Measurements from ENCODE around the gene ALAD. TPM values are rescaled to one million over a fixed set of nuclear protein-coding genes. Genes with fewer than 3 reads are reported as not detected.

The ALAD gene
- total RNA-seq, 1 experiment from 2014 or later = 7.8 TPM

DNA sequence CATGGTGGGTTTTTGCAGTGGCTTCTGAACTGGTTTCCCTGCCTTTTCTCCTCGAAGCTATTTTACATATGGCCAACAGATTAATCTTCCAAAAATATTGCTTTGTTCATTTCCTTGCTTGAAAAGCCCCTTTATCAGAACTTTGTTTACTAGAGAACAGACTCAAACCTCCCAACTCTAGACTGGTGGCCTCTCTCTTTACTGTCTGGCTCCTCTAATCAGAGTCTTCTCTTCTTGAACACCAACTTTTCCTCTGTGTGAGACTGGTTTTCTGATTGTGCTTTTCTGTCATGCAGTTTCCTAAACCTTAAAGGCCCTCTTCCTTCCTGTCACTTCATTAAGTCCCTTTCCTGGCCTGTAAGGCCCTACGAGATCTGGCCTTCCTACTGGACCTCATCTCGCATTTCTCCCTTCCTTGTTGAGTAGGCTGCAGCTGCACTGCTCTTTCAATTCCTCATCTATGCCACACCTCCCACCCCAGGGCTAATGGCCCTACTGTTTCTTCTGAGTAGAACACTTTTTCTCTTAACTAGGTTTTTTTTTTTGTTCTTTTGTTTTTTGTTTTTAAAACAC is 15.2 kb upstream of the ALAD start:
- ChIA-PET CTCF (interaction anchor here (0.6 to 1.4 kb wide), 4 partner anchors 11 to 666 kb away, joined by 3 to 5 read pairs (median 4); no protein-coding TSS in a partner anchor), POLR2A (interaction anchor here (0.7 kb wide), 1 partner anchor 66 kb away, joined by 4 read pairs; no protein-coding TSS in a partner anchor)
- H3K27ac Mint-ChIP-seq (ENCODE audit: low read depth, unreplicated experiment) = no peak overlapping the region
- H3K4me3 Mint-ChIP-seq (ENCODE audit: unreplicated experiment) = no peak overlapping the region
- intact Hi-C loops (cut with micrococcal nuclease) = no loop called here
- H3K4me1 Mint-ChIP-seq (ENCODE audit: insufficient read depth, unreplicated experiment) = no peaks in the 10 kb centered on the region
- H3K36me3 Mint-ChIP-seq (ENCODE audit: insufficient read depth, unreplicated experiment) = no peaks in the 10 kb centered on the region
- TF ChIP-seq, protein P1, sequence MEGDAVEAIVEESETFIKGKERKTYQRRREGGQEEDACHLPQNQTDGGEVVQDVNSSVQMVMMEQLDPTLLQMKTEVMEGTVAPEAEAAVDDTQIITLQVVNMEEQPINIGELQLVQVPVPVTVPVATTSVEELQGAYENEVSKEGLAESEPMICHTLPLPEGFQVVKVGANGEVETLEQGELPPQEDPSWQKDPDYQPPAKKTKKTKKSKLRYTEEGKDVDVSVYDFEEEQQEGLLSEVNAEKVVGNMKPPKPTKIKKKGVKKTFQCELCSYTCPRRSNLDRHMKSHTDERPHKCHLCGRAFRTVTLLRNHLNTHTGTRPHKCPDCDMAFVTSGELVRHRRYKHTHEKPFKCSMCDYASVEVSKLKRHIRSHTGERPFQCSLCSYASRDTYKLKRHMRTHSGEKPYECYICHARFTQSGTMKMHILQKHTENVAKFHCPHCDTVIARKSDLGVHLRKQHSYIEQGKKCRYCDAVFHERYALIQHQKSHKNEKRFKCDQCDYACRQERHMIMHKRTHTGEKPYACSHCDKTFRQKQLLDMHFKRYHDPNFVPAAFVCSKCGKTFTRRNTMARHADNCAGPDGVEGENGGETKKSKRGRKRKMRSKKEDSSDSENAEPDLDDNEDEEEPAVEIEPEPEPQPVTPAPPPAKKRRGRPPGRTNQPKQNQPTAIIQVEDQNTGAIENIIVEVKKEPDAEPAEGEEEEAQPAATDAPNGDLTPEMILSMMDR (IDR thresholded peaks at IDR 0.05; ENCODE audit: unreplicated experiment) = no peak
- DNase-seq (ENCODE audit: unreplicated experiment) = no peak
- no peaks in the 10 kb centered on the region for H3K9me3 Mint-ChIP-seq (ENCODE audit: unreplicated experiment)
- BruUV-seq (replicated peaks) = no TSS peak
- H3K27me3 Mint-ChIP-seq (ENCODE audit: insufficient read depth, unreplicated experiment) = no peaks in the 10 kb centered on the region

DNA sequence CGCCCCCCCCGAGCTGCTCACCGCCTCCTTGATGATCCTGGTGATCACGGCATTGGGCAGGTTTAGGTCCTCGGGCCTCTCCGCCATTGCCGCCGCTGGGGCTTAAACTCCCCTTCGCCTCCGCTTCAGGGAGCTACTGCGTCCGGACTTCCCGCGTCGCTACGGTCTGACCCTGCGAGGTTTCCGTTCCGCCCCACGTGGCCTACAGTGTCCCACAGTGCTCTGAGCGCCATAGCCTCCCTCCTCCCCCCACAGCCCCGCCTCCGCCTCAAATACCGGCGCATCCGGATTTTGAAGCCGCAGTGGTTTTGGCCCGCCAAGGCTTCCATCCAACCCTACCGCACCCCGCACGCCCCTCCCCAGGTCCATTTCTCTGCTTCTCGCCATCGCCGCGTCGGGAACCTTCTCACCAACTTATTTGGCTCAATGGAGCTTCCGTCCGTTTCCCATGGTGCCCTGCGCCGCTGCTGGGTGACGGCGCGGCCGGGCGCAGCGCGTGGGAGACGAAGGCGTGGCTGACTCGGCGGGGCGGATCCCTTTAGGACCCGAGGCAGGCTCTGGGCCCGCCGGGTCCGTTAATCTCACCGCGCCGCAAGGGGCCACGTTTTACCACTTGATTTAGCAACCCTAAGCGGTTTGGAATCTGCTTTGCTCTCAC is 9.3 kb upstream of the ALAD start, which contains the start of the genes C9orf43 and POLE3:
C9orf43 (plus strand) TSS at position 541 of the 658 bp plus-strand sequence. CDS start 2,747 bp downstream, outside the sequence.
POLE3 (minus strand) TSS at position 469 of the 658 bp plus-strand sequence; CDS start at position 87, 382 bp downstream.
- CTCF ChIA-PET = interaction anchor here (0.5 to 12.6 kb wide), 12 partner anchors 9 to 1640 kb away, joined by 3 to 141 read pairs (median 4); partner anchors contain the start of genes ALAD, CDC26 and PRPF4
- POLR2A ChIA-PET = interaction anchor here (0.6 to 3.6 kb wide), 21 partner anchors 10 to 555 kb away, joined by 3 to 49 read pairs (median 4); partner anchors contain the start of genes ALAD, BSPRY, CDC26 and FKBP15

DNA sequence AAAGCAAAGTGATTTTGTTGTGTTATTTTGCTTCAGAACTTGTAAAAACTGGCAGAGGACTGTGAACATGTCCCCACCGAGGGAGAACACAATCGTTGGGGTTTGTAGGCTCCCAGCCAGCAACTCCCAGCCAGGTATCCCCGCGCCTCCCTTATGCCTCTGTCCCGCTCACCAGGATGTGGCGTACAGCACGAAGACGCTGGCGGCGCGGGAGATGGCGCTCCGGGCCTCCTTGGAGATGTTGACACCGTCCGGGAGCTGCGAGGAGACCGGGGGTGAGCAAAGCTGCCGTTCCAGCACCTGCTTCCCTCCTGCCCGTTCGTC is 8.8 kb upstream of the ALAD start:
- H3K36me3 Mint-ChIP-seq (ENCODE audit: insufficient read depth, unreplicated experiment) = peaks cover 32% of the 10 kb centered on the region
- DNase-seq (ENCODE audit: unreplicated experiment) = no peak
- TF ChIP-seq, protein P1 (IDR thresholded peaks at IDR 0.05; ENCODE audit: unreplicated experiment) = no peak
- no peaks in the 10 kb centered on the region for H3K27me3 Mint-ChIP-seq (ENCODE audit: insufficient read depth, unreplicated experiment)
- H3K4me3 Mint-ChIP-seq (ENCODE audit: unreplicated experiment) = peak overlapping the region; percentile 77
- H3K27ac Mint-ChIP-seq (ENCODE audit: low read depth, unreplicated experiment) = peak overlapping the region; percentile 96
- ChIA-PET CTCF (interaction anchor here (0.5 to 12.6 kb wide), 11 partner anchors 8 to 1640 kb away, joined by 3 to 141 read pairs (median 5); partner anchors contain the start of genes ALAD, CDC26 and PRPF4), POLR2A (interaction anchor here (0.6 to 3.6 kb wide), 20 partner anchors 9 to 266 kb away, joined by 3 to 49 read pairs (median 4); partner anchors contain the start of genes ALAD, BSPRY, CDC26 and FKBP15)
- BruUV-seq (replicated peaks) = no TSS peak
- H3K9me3 Mint-ChIP-seq (ENCODE audit: unreplicated experiment) = no peaks in the 10 kb centered on the region
- intact Hi-C loops (cut with micrococcal nuclease) = loop anchor here (10.0 kb wide), 1 partner anchor 485 kb away; no protein-coding TSS in a partner anchor
- peaks cover 18% of the 10 kb centered on the region for H3K4me1 Mint-ChIP-seq (ENCODE audit: insufficient read depth, unreplicated experiment)

More for the DNA sequence above, 9.3 kb upstream of the ALAD start, which contains the start of the genes C9orf43 and POLE3:
- H3K4me1 Mint-ChIP-seq (ENCODE audit: insufficient read depth, unreplicated experiment) = peaks cover 18% of the 10 kb centered on the region
- H3K36me3 Mint-ChIP-seq (ENCODE audit: insufficient read depth, unreplicated experiment) = peaks cover 32% of the 10 kb centered on the region
- peak; percentile 96 for DNase-seq (ENCODE audit: unreplicated experiment)
- H3K27ac Mint-ChIP-seq (ENCODE audit: low read depth, unreplicated experiment) = peak within 1 kb of the TSS; percentile 96
- H3K9me3 Mint-ChIP-seq (ENCODE audit: unreplicated experiment) = no peaks in the 10 kb centered on the region
- intact Hi-C loops (cut with micrococcal nuclease) = no loop called here
- H3K27me3 Mint-ChIP-seq (ENCODE audit: insufficient read depth, unreplicated experiment) = no peaks in the 10 kb centered on the region
- H3K4me3 Mint-ChIP-seq (ENCODE audit: unreplicated experiment) = peak within 1 kb of the TSS; percentile 77
- no TSS peak for BruUV-seq (replicated peaks)
- TF ChIP-seq, protein P1 (IDR thresholded peaks at IDR 0.05; ENCODE audit: unreplicated experiment) = no peak

DNA sequence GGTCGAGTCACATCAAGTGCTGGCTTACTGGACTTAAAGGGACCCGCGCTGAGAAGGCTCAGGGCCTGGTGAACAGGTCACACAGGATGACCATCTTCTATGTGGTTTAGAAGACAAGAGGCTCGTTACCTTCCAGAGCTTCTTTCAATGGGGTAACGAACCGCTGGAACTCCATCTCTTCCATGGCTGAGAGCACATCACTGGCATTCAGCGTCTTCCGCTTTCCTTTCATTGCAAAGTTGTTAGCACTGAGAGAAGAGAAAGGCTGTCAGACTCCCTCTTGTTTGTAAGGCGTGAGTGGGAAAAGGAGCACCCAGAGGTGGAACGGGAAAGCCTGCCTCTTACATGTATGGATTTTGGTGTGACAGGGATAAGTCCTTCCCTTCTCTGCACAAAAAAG is 8.4 kb upstream of the ALAD start:
- intact Hi-C loops (cut with micrococcal nuclease) = loop anchor here (10.0 kb wide), 1 partner anchor 485 kb away; no protein-coding TSS in a partner anchor
- peaks cover 18% of the 10 kb centered on the region for H3K4me1 Mint-ChIP-seq (ENCODE audit: insufficient read depth, unreplicated experiment)
- H3K4me3 Mint-ChIP-seq (ENCODE audit: unreplicated experiment) = peak overlapping the region; percentile 77
- BruUV-seq (replicated peaks) = TSS peak; percentile 48
- peaks cover 32% of the 10 kb centered on the region for H3K36me3 Mint-ChIP-seq (ENCODE audit: insufficient read depth, unreplicated experiment)
- ChIA-PET CTCF (interaction anchor here (0.5 to 12.6 kb wide), 11 partner anchors 9 to 272 kb away, joined by 3 to 141 read pairs (median 5); partner anchors contain the start of genes ALAD, CDC26, PRPF4 and WDR31), POLR2A (interaction anchor here (0.7 to 3.6 kb wide), 13 partner anchors 9 to 258 kb away, joined by 3 to 49 read pairs (median 5); partner anchors contain the start of genes ALAD, CDC26, FKBP15 and HDHD3)
- TF ChIP-seq, protein P1 (IDR thresholded peaks at IDR 0.05; ENCODE audit: unreplicated experiment) = no peak
- peak overlapping the region; percentile 96 for H3K27ac Mint-ChIP-seq (ENCODE audit: low read depth, unreplicated experiment)
- no peaks in the 10 kb centered on the region for H3K27me3 Mint-ChIP-seq (ENCODE audit: insufficient read depth, unreplicated experiment)
- H3K9me3 Mint-ChIP-seq (ENCODE audit: unreplicated experiment) = no peaks in the 10 kb centered on the region
- no peak for DNase-seq (ENCODE audit: unreplicated experiment)

Measured in MCF 10A (cell line).